Natural killer cell (primary cell): ENCODE data around the gene TMEM181. TPM values are rescaled to one million over a fixed set of nuclear protein-coding genes. Genes with fewer than 3 reads are reported as not detected.
A peak's percentile ranks its signal among the peaks of the same experiment; 100 is the strongest.
"Not testable (repeated sequence)": the region's sequence is repeated elsewhere in the genome, so short reads cannot be mapped to it uniquely, and the experiment has no call there.

ENCODE experiments used
- ATAC-seq, 3 donors: fragments of 150-1000 bp in 2 of 3; fragments of 200-7000 bp in 1 of 3; cut with Tn5 transposase; 1 replicate in 1 of 3; 2 replicates in 2 of 3; pipeline ENCODE4 v1.10.0; 2021; ENCODE audit warnings: mild to moderate bottlenecking in 2 of 3, moderate library complexity in 2 of 3
- DNase-seq, 2 donors: peaks; one replicate each; pipeline versions ENCODE4 v3.0.0 to v3.0.0-alpha.2; 2013 to 2021; ENCODE audit warnings: mixed read lengths in 1 of 2
- H3K27ac ChIP-seq: one replicate; pipeline ENCODE4 v1.5.1; 2013; ENCODE audit warnings: mild to moderate bottlenecking, low read length
- H3K27me3 ChIP-seq: one replicate; pipeline ENCODE4 v1.6.1; 2013; ENCODE audit warnings: low read length; ENCODE audit not compliant: control insufficient read depth, insufficient read depth
- H3K36me3 ChIP-seq: one replicate; pipeline ENCODE4 v1.6.1; 2013; ENCODE audit warnings: low read length; ENCODE audit not compliant: control insufficient read depth, insufficient read depth
- H3K4me1 ChIP-seq: one replicate; pipeline ENCODE4 v1.6.1; 2013; ENCODE audit warnings: low read length; ENCODE audit not compliant: control insufficient read depth, insufficient read depth
- H3K4me3 ChIP-seq: one replicate; pipeline ENCODE4 v1.5.1; 2013; ENCODE audit warnings: low read length
- H3K9me3 ChIP-seq: one replicate; pipeline ENCODE4 v1.6.1; 2013; ENCODE audit warnings: low read length; ENCODE audit not compliant: control insufficient read depth, insufficient read depth
- H3K27ac Mint-ChIP-seq, 2 donors: one replicate each; pipeline ENCODE4 v1.8.0; 2022; ENCODE audit warnings: mild to moderate bottlenecking in 2 of 2, mixed read lengths in 2 of 2, moderate library complexity in 1 of 2
- H3K27me3 Mint-ChIP-seq, 2 donors: one replicate each; pipeline ENCODE4 v1.8.0; 2022; ENCODE audit warnings: low read depth in 2 of 2, mixed read lengths in 2 of 2
- H3K36me3 Mint-ChIP-seq: one replicate; pipeline ENCODE4 v1.8.0; 2022; ENCODE audit warnings: mixed read lengths
- H3K4me1 Mint-ChIP-seq, 2 donors: one replicate each; pipeline ENCODE4 v1.8.0; 2022; ENCODE audit warnings: mixed read lengths in 2 of 2
- H3K4me3 Mint-ChIP-seq: one replicate; pipeline ENCODE4 v1.8.0; 2022; ENCODE audit warnings: mild to moderate bottlenecking, moderate library complexity, mixed read lengths
- H3K9me3 Mint-ChIP-seq, 2 donors: one replicate each; pipeline ENCODE4 v1.8.0; 2022; ENCODE audit warnings: mixed read lengths in 2 of 2
- CTCF ChIP-seq: fragments of 200-600 bp; IDR thresholded peaks from one replicate; pipeline ENCODE4 v1.8.0; 2022; ENCODE audit warnings: antibody characterized with exemption
- WGBS: methylation state at CpG from one replicate; pipeline ENCODE4 v1.1.7; 2013; ENCODE audit warnings: missing lambda C conversion rate; ENCODE audit not compliant: insufficient coverage; 5-methylcytosine and 5-hydroxymethylcytosine counted together
- intact Hi-C: fragments of 100-400 bp; cut with micrococcal nuclease; formaldehyde crosslinking; loops from one replicate; pipeline ENCODE4 v1.14.2; 2022
- total RNA-seq, 4 donors: library from RNA; stranded (reverse); fragments of 120-200 nt in 1 of 4; gene quantifications; one replicate each; pipeline versions ENCODE4 v1.2.3 to v1.2.4, GENCODE V29; 2013 to 2022

Gene TMEM181
- total RNA-seq, 3 donors from 2014 or later (not counting 1 experiment from before 2014, with no cell fraction given), result 44.8 to 60.9 (median 45.0) TPM

- Mint-ChIP-seq H3K4me1 (peaks cover 43 to 44% of the 10 kb centered on the region in 2 donors), H3K4me3 (peak overlapping the region; percentile 80), H3K36me3 (no peaks in the 10 kb centered on the region), H3K9me3 (no peaks in the 10 kb centered on the region), H3K27ac (peak overlapping the region in 1 of 2 donors; percentile 74), H3K27me3 (peaks cover 21 to 39% of the 10 kb centered on the region in 2 donors)
- H3K4me3 ChIP-seq, result peak overlapping the region; percentile 22
- ATAC-seq (peak; percentile 60 to 76 (median 76)), DNase-seq (peak in 1 of 2 donors; percentile 76)
- no peaks in the 10 kb centered on the region for H3K9me3 ChIP-seq
- 4% methylated on average over 16 of the region's 18 CpGs for WGBS
- H3K27me3 ChIP-seq, result peaks cover 2% of the 10 kb centered on the region
- peaks cover 38% of the 10 kb centered on the region for H3K4me1 ChIP-seq
- no peaks in the 10 kb centered on the region for H3K36me3 ChIP-seq
- TF ChIP-seq CTCF, result peak; percentile 24
- intact Hi-C loops, result loop anchor here (2.0 kb wide), 1 partner anchor 298 kb away; no protein-coding TSS in a partner anchor
- H3K27ac ChIP-seq, result peak overlapping the region; percentile 6
Measured at GRCh38 chr6:158518191-158519127, 41.4 kb upstream of the TMEM181 start.

GRCh38 chr6:158519300-158519699 lies 40.6 kb upstream of the TMEM181 start:
- no peak for TF ChIP-seq CTCF
- no peak for ATAC-seq
- peaks cover 2% of the 10 kb centered on the region for H3K27me3 ChIP-seq
- H3K4me3 ChIP-seq, result no peak overlapping the region
- no peak overlapping the region for H3K27ac Mint-ChIP-seq
- H3K4me3 Mint-ChIP-seq, result no peak overlapping the region
- no peak for DNase-seq
- H3K36me3 ChIP-seq, result no peaks in the 10 kb centered on the region
- peaks cover 26 to 48% of the 10 kb centered on the region in 2 donors for H3K27me3 Mint-ChIP-seq
- no peaks in the 10 kb centered on the region for H3K9me3 Mint-ChIP-seq
- no peak overlapping the region for H3K27ac ChIP-seq
- H3K4me1 Mint-ChIP-seq, result peaks cover 36% of the 10 kb centered on the region in 2 donors
- H3K9me3 ChIP-seq, result no peaks in the 10 kb centered on the region
- H3K36me3 Mint-ChIP-seq, result no peaks in the 10 kb centered on the region
- intact Hi-C loops, result loop anchor here (2.0 kb wide), 1 partner anchor 298 kb away; no protein-coding TSS in a partner anchor
- WGBS, result 79% methylated on average over 3 of the region's 3 CpGs
- peaks cover 30% of the 10 kb centered on the region for H3K4me1 ChIP-seq

DNA sequence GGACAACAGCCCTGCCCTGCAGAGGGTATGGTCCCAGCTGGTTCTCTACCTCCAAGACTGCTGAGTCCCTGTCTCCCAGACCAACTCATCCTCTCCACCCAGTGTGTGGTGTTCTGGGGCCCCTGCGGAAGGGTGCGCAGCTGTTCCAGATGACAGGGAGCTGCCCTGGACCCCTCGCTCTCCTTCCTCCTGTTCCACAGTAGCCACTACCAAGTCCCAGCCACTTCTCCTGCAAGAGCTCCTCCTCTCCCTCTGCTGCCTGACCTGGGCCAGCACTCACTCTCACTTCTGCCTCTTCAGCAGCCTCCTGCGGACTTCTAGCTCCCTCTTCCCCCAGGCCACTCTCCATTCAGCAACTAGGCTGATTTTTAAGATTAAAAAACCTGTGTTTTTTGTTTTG lies 40.1 kb upstream of the TMEM181 start:
- intact Hi-C loops, result loop anchor here (2.0 kb wide), 1 partner anchor 299 kb away; no protein-coding TSS in a partner anchor
- 89% methylated on average over 4 of the region's 4 CpGs for WGBS
- Histone ChIP-seq H3K9me3 (no peaks in the 10 kb centered on the region), H3K27ac (no peak overlapping the region), H3K27me3 (peaks cover 5% of the 10 kb centered on the region), H3K36me3 (no peaks in the 10 kb centered on the region), H3K4me3 (no peak overlapping the region), H3K4me1 (peaks cover 25% of the 10 kb centered on the region)
- no peak for DNase-seq
- H3K36me3 Mint-ChIP-seq, result no peaks in the 10 kb centered on the region
- H3K4me1 Mint-ChIP-seq, result peaks cover 31 to 32% of the 10 kb centered on the region in 2 donors
- H3K27ac Mint-ChIP-seq, result no peak overlapping the region
- peaks cover 30 to 52% of the 10 kb centered on the region in 2 donors for H3K27me3 Mint-ChIP-seq
- peak in 1 of 3 donors; percentile 15 for ATAC-seq
- H3K4me3 Mint-ChIP-seq, result no peak overlapping the region
- no peak for TF ChIP-seq CTCF
- H3K9me3 Mint-ChIP-seq, result no peaks in the 10 kb centered on the region

DNA sequence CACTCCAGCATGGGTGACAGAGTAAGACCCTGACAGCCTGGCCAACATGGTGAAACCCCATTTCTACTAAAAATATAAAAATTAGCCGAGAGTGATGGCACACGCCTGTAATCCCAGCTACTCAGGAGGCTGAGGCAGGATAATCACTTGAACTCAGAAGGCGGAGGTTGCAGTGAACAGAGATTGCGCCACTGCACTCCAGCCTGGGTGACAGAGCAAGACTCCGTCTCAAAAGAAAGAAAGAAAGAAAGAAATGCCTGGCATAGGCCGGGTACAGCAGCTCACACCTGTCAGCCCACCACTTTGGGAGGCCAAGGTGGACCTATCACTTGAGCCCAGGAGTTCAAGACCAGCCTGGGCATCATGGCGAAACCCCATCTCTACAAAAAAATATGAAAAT lies 38.9 kb upstream of the TMEM181 start:
- H3K27me3 Mint-ChIP-seq, result peaks cover 31 to 54% of the 10 kb centered on the region in 2 donors
- not testable (repeated sequence) for ATAC-seq, H3K27ac Mint-ChIP-seq

More for the DNA sequence above, 38.9 kb upstream of the TMEM181 start:
- H3K36me3 Mint-ChIP-seq, intact Hi-C loops, H3K4me3 Mint-ChIP-seq, DNase-seq, H3K9me3 Mint-ChIP-seq, H3K9me3 ChIP-seq, H3K27ac ChIP-seq, H3K27me3 ChIP-seq, H3K36me3 ChIP-seq, H3K4me3 ChIP-seq: not testable (repeated sequence)
- WGBS, result 94% methylated on average over 7 of the region's 7 CpGs
- peaks cover 20 to 22% of the 10 kb centered on the region in 2 donors for H3K4me1 Mint-ChIP-seq
- H3K4me1 ChIP-seq, result peaks cover 19% of the 10 kb centered on the region
